ENCODE results near the gene STARD4.
A peak's percentile ranks its signal among the peaks of the same experiment; 100 is the strongest.

The STARD4 gene

GRCh38 chr5:111512375-111513130 lies at the start of gene STARD4:
TSS of gene STARD4 (minus strand) at chr5:111512535. CDS start at chr5:111507433, 5,102 bp downstream.
- Histone ChIP-seq H3K4me1 (ENCODE audit: insufficient read depth, low read length) (peaks cover 30% of the 10 kb centered on the region), H3K36me3 (ENCODE audit: insufficient read depth, low read length) (no peaks in the 10 kb centered on the region), H3K27me3 (ENCODE audit: insufficient read depth, low read length) (no peaks in the 10 kb centered on the region), H2AFZ (ENCODE audit: low read depth, low read length) (peak within 1 kb of the TSS; percentile 23), H3K9me3 (ENCODE audit: low read length) (no peaks in the 10 kb centered on the region), H3K4me3 (ENCODE audit: low read length) (peak within 1 kb of the TSS; percentile 94)

- Histone ChIP-seq H3K9me3 (ENCODE audit: low read length) (no peaks in the 10 kb centered on the region), H3K36me3 (ENCODE audit: insufficient read depth, low read length) (no peaks in the 10 kb centered on the region), H2AFZ (ENCODE audit: low read depth, low read length) (no peak overlapping the region), H3K4me3 (ENCODE audit: low read length) (no peak overlapping the region), H3K27me3 (ENCODE audit: insufficient read depth, low read length) (no peaks in the 10 kb centered on the region), H3K4me1 (ENCODE audit: insufficient read depth, low read length) (no peaks in the 10 kb centered on the region)
Measured at GRCh38 chr5:111559680-111560079, 47.3 kb upstream of the STARD4 start.

GRCh38 chr5:111557686-111558085 lies 45.4 kb upstream of the STARD4 start:
- Histone ChIP-seq H3K9me3 (ENCODE audit: low read length) (no peaks in the 10 kb centered on the region), H2AFZ (ENCODE audit: low read depth, low read length) (no peak overlapping the region), H3K36me3 (ENCODE audit: insufficient read depth, low read length) (no peaks in the 10 kb centered on the region), H3K4me3 (ENCODE audit: low read length) (no peak overlapping the region), H3K4me1 (ENCODE audit: insufficient read depth, low read length) (peaks cover 7% of the 10 kb centered on the region), H3K27me3 (ENCODE audit: insufficient read depth, low read length) (no peaks in the 10 kb centered on the region)

- H3K27me3 ChIP-seq (ENCODE audit: insufficient read depth, low read length): no peaks in the 10 kb centered on the region
- H3K4me3 ChIP-seq (ENCODE audit: low read length): no peak overlapping the region
- no peak overlapping the region for H2AFZ ChIP-seq (ENCODE audit: low read depth, low read length)
- peaks cover 13% of the 10 kb centered on the region for H3K4me1 ChIP-seq (ENCODE audit: insufficient read depth, low read length)
- H3K36me3 ChIP-seq (ENCODE audit: insufficient read depth, low read length): no peaks in the 10 kb centered on the region
- H3K9me3 ChIP-seq (ENCODE audit: low read length): no peaks in the 10 kb centered on the region
Measured at GRCh38 chr5:111557111-111557510, 44.8 kb upstream of the STARD4 start.

- no peaks in the 10 kb centered on the region for H3K36me3 ChIP-seq (ENCODE audit: insufficient read depth, low read length)
- H3K9me3 ChIP-seq (ENCODE audit: low read length): no peaks in the 10 kb centered on the region
- H3K27me3 ChIP-seq (ENCODE audit: insufficient read depth, low read length): no peaks in the 10 kb centered on the region
- H3K4me1 ChIP-seq (ENCODE audit: insufficient read depth, low read length): peaks cover 19% of the 10 kb centered on the region
- H2AFZ ChIP-seq (ENCODE audit: low read depth, low read length): no peak overlapping the region
- H3K4me3 ChIP-seq (ENCODE audit: low read length): no peak overlapping the region
Measured at GRCh38 chr5:111556501-111556900, 44.2 kb upstream of the STARD4 start.

- Histone ChIP-seq H2AFZ (ENCODE audit: low read depth, low read length) (no peak overlapping the region), H3K4me3 (ENCODE audit: low read length) (no peak overlapping the region), H3K27me3 (ENCODE audit: insufficient read depth, low read length) (no peaks in the 10 kb centered on the region), H3K36me3 (ENCODE audit: insufficient read depth, low read length) (no peaks in the 10 kb centered on the region), H3K9me3 (ENCODE audit: low read length) (no peaks in the 10 kb centered on the region), H3K4me1 (ENCODE audit: insufficient read depth, low read length) (peaks cover 26% of the 10 kb centered on the region)
Measured at GRCh38 chr5:111555760-111556159, 43.4 kb upstream of the STARD4 start.

- no peak overlapping the region for H3K4me3 ChIP-seq (ENCODE audit: low read length)
- no peaks in the 10 kb centered on the region for H3K36me3 ChIP-seq (ENCODE audit: insufficient read depth, low read length)
- peaks cover 28% of the 10 kb centered on the region for H3K4me1 ChIP-seq (ENCODE audit: insufficient read depth, low read length)
- H2AFZ ChIP-seq (ENCODE audit: low read depth, low read length): no peak overlapping the region
- no peaks in the 10 kb centered on the region for H3K9me3 ChIP-seq (ENCODE audit: low read length)
- H3K27me3 ChIP-seq (ENCODE audit: insufficient read depth, low read length): no peaks in the 10 kb centered on the region
Measured at GRCh38 chr5:111553868-111554267, 41.5 kb upstream of the STARD4 start.

- H3K9me3 ChIP-seq (ENCODE audit: low read length): no peaks in the 10 kb centered on the region
- no peaks in the 10 kb centered on the region for H3K36me3 ChIP-seq (ENCODE audit: insufficient read depth, low read length)
- no peak overlapping the region for H3K4me3 ChIP-seq (ENCODE audit: low read length)
- no peaks in the 10 kb centered on the region for H3K27me3 ChIP-seq (ENCODE audit: insufficient read depth, low read length)
- H3K4me1 ChIP-seq (ENCODE audit: insufficient read depth, low read length): peaks cover 28% of the 10 kb centered on the region
- H2AFZ ChIP-seq (ENCODE audit: low read depth, low read length): peak overlapping the region; percentile 49
Measured at GRCh38 chr5:111552896-111553295, 40.6 kb upstream of the STARD4 start.

- no peaks in the 10 kb centered on the region for H3K27me3 ChIP-seq (ENCODE audit: insufficient read depth, low read length)
- peak overlapping the region; percentile 49 for H2AFZ ChIP-seq (ENCODE audit: low read depth, low read length)
- H3K4me1 ChIP-seq (ENCODE audit: insufficient read depth, low read length): peaks cover 28% of the 10 kb centered on the region
- H3K9me3 ChIP-seq (ENCODE audit: low read length): no peaks in the 10 kb centered on the region
- H3K36me3 ChIP-seq (ENCODE audit: insufficient read depth, low read length): no peaks in the 10 kb centered on the region
- H3K4me3 ChIP-seq (ENCODE audit: low read length): no peak overlapping the region
Measured at GRCh38 chr5:111552492-111552891, 40.2 kb upstream of the STARD4 start.

- Histone ChIP-seq H3K27me3 (ENCODE audit: insufficient read depth, low read length) (no peaks in the 10 kb centered on the region), H3K9me3 (ENCODE audit: low read length) (no peaks in the 10 kb centered on the region), H2AFZ (ENCODE audit: low read depth, low read length) (peak overlapping the region; percentile 49), H3K4me3 (ENCODE audit: low read length) (peak overlapping the region; percentile 23), H3K4me1 (ENCODE audit: insufficient read depth, low read length) (peaks cover 28% of the 10 kb centered on the region), H3K36me3 (ENCODE audit: insufficient read depth, low read length) (no peaks in the 10 kb centered on the region)
Measured at GRCh38 chr5:111551569-111552275, 39.4 kb upstream of the STARD4 start.

- no peaks in the 10 kb centered on the region for H3K36me3 ChIP-seq (ENCODE audit: insufficient read depth, low read length)
- no peak overlapping the region for H3K4me3 ChIP-seq (ENCODE audit: low read length)
- H3K9me3 ChIP-seq (ENCODE audit: low read length): no peaks in the 10 kb centered on the region
- H2AFZ ChIP-seq (ENCODE audit: low read depth, low read length): peak overlapping the region; percentile 49
- peaks cover 28% of the 10 kb centered on the region for H3K4me1 ChIP-seq (ENCODE audit: insufficient read depth, low read length)
- no peaks in the 10 kb centered on the region for H3K27me3 ChIP-seq (ENCODE audit: insufficient read depth, low read length)
Measured at GRCh38 chr5:111551161-111551560, 38.8 kb upstream of the STARD4 start.

- H2AFZ ChIP-seq (ENCODE audit: low read depth, low read length): peak overlapping the region; percentile 49
- no peaks in the 10 kb centered on the region for H3K36me3 ChIP-seq (ENCODE audit: insufficient read depth, low read length)
- no peaks in the 10 kb centered on the region for H3K27me3 ChIP-seq (ENCODE audit: insufficient read depth, low read length)
- H3K9me3 ChIP-seq (ENCODE audit: low read length): no peaks in the 10 kb centered on the region
- peaks cover 28% of the 10 kb centered on the region for H3K4me1 ChIP-seq (ENCODE audit: insufficient read depth, low read length)
- H3K4me3 ChIP-seq (ENCODE audit: low read length): no peak overlapping the region
Measured at GRCh38 chr5:111550282-111551020, 38.1 kb upstream of the STARD4 start.

All from neuron (in vitro differentiated cells).